Activated CD8-positive, alpha-beta memory T cell treated with anti-CD3 and anti-CD28 coated beads, Interleukin-2, amount 10 ng/mL, durations not matched to agents 7 days and 5 days (primary cell): ENCODE results near the gene DNAJB5. TPM values are rescaled to one million over a fixed set of nuclear protein-coding genes. Genes with fewer than 3 reads are reported as not detected.

Experiments
- ATAC-seq: fragments of 150-1000 bp; cut with Tn5 transposase; one replicate; pipeline ENCODE4 v1.10.0; 2021; ENCODE audit warnings: moderate library complexity
- CTCF ChIA-PET: fragments of 350-600 bp; sonication (Branson Sonifier 250); formaldehyde crosslinking; loops from one replicate; lab custom pipeline; 2021; ENCODE audit warnings: antibody characterized with exemption; lab: Charles Lee
- DNase-seq: peaks from one replicate; pipeline ENCODE4 v3.0.0-alpha.2; 2020
- H3K27ac Mint-ChIP-seq: one replicate; pipeline ENCODE4 v1.8.0; 2021; ENCODE audit warnings: mild to moderate bottlenecking, mixed read lengths
- H3K27me3 Mint-ChIP-seq: one replicate; pipeline ENCODE4 v1.8.0; 2021; ENCODE audit warnings: mixed read lengths
- H3K36me3 Mint-ChIP-seq: one replicate; pipeline ENCODE4 v1.8.0; 2021; ENCODE audit warnings: mild to moderate bottlenecking, mixed read lengths
- H3K4me1 Mint-ChIP-seq: one replicate; pipeline ENCODE4 v1.8.0; 2021; ENCODE audit warnings: mixed read lengths
- H3K4me3 Mint-ChIP-seq: one replicate; pipeline ENCODE4 v1.8.0; 2021; ENCODE audit warnings: mild to moderate bottlenecking, moderate library complexity, mixed read lengths
- H3K9me3 Mint-ChIP-seq: one replicate; pipeline ENCODE4 v1.8.0; 2022; ENCODE audit warnings: low read depth, mixed read lengths
- total RNA-seq, 2 experiments: library from RNA; stranded (reverse); gene quantifications; one replicate each; pipeline ENCODE4 v1.2.3, GENCODE V29; 2021

Gene DNAJB5
- total RNA-seq, 2 experiments from 2014 or later, result 5.2 to 5.5 TPM

- Mint-ChIP-seq H3K36me3 (no peaks in the 10 kb centered on the region), H3K4me3 (no peak overlapping the region), H3K27me3 (peaks cover 82% of the 10 kb centered on the region), H3K4me1 (peaks cover 7% of the 10 kb centered on the region), H3K27ac (no peak overlapping the region), H3K9me3 (no peaks in the 10 kb centered on the region)
- DNase-seq (no peak), ATAC-seq (no peak)
- CTCF ChIA-PET, result no interaction called here
These were observed 25.1 kb upstream of the DNAJB5 start for GRCh38 chr9:34964458-34964857.

GRCh38 chr9:34971146-34971811 is 18.3 kb upstream of the DNAJB5 start:
- H3K27me3 Mint-ChIP-seq, result peaks cover 36% of the 10 kb centered on the region
- no peaks in the 10 kb centered on the region for H3K36me3 Mint-ChIP-seq
- no peak for DNase-seq
- CTCF ChIA-PET, result interaction anchor here (1.1 kb wide), 1 partner anchor 14 kb away, joined by 4 read pairs; no protein-coding TSS in a partner anchor
- no peak overlapping the region for H3K4me3 Mint-ChIP-seq
- no peak for ATAC-seq
- no peaks in the 10 kb centered on the region for H3K4me1 Mint-ChIP-seq
- no peaks in the 10 kb centered on the region for H3K9me3 Mint-ChIP-seq
- H3K27ac Mint-ChIP-seq, result no peak overlapping the region

DNA sequence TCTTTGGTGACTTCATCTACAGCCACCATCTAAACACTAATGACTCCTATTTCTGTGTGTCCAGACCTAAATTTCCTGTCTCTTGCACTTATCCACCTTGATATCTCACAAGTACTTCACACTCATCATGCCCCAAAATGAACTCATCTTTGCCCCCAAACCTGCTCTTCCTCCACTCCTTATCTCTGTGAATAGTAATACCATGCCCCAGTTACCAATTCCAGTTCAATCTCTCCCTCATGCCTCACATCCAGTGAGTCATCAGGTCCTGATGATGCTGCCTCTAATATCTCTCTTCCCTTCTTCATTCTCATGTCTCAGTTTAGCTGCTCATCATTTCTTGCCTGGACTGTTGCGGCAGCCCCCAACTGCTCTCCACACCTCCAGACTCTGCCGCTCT is 14.9 kb upstream of the DNAJB5 start:
- CTCF ChIA-PET, result no interaction called here
- no peak for ATAC-seq
- Mint-ChIP-seq H3K4me1 (no peaks in the 10 kb centered on the region), H3K27me3 (peaks cover 15% of the 10 kb centered on the region), H3K36me3 (no peaks in the 10 kb centered on the region), H3K4me3 (no peak overlapping the region), H3K9me3 (no peaks in the 10 kb centered on the region), H3K27ac (no peak overlapping the region)
- DNase-seq, result no peak

DNA sequence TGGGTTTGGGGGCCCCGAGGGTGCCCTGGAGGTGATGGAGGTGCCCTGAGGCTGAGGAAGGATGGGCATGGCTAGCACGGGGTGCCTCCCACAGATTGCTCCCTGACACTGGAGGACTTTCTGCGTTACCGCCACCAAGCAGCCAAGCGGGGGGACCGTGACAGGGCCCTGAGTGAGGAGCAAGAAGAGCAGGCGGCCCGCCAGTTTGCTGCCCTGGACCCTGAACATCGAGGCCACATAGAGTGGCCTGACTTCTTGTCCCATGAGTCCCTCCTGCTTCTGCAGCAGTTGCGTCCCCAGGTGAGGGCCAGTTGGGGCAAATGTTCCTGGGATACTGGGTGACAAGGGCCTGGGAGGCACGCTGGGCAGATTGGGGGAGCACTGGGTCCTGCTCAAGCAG is 13.1 kb upstream of the DNAJB5 start:
- no peak overlapping the region for H3K4me3 Mint-ChIP-seq
- H3K36me3 Mint-ChIP-seq, result no peaks in the 10 kb centered on the region
- CTCF ChIA-PET, result no interaction called here
- no peaks in the 10 kb centered on the region for H3K9me3 Mint-ChIP-seq
- DNase-seq, result no peak
- H3K27ac Mint-ChIP-seq, result no peak overlapping the region
- peaks cover 10% of the 10 kb centered on the region for H3K27me3 Mint-ChIP-seq
- no peaks in the 10 kb centered on the region for H3K4me1 Mint-ChIP-seq
- ATAC-seq, result no peak

- no peak for ATAC-seq
- no peak for DNase-seq
- H3K36me3 Mint-ChIP-seq, result no peaks in the 10 kb centered on the region
- peaks cover 10% of the 10 kb centered on the region for H3K27me3 Mint-ChIP-seq
- no peaks in the 10 kb centered on the region for H3K9me3 Mint-ChIP-seq
- no peak overlapping the region for H3K27ac Mint-ChIP-seq
- no peak overlapping the region for H3K4me3 Mint-ChIP-seq
- H3K4me1 Mint-ChIP-seq, result no peaks in the 10 kb centered on the region
- CTCF ChIA-PET, result no interaction called here
These were observed 12.6 kb upstream of the DNAJB5 start for GRCh38 chr9:34976992-34977391.

GRCh38 chr9:34980181-34980761 is 9.3 kb upstream of the DNAJB5 start:
- no peaks in the 10 kb centered on the region for H3K9me3 Mint-ChIP-seq
- ATAC-seq (no peak), DNase-seq (no peak)
- no peak overlapping the region for H3K4me3 Mint-ChIP-seq
- H3K36me3 Mint-ChIP-seq, result no peaks in the 10 kb centered on the region
- CTCF ChIA-PET, result no interaction called here
- H3K27me3 Mint-ChIP-seq, result no peaks in the 10 kb centered on the region
- H3K27ac Mint-ChIP-seq, result no peak overlapping the region
- peaks cover 23% of the 10 kb centered on the region for H3K4me1 Mint-ChIP-seq

DNA sequence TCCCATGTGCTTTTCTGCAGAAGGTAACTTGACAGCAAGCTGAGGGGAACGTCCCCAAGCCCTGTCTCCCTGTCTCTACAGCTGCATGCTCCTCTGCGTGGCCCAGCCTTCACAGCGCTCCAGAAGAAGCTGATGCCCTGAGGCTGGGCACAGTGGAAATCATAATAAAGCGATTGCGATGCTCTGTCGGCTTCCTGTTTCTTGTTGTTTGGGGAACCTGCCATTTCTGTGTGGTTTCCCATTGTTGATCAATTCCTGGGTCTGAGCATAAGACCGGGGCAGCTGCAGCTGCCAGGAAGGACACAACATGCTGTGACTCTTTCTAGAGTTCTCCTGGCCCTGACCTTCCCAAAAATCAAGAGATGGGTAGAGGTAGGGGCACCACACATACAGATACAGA is 7.2 kb upstream of the DNAJB5 start:
- no peak overlapping the region for H3K27ac Mint-ChIP-seq
- H3K4me3 Mint-ChIP-seq, result no peak overlapping the region
- peaks cover 37% of the 10 kb centered on the region for H3K4me1 Mint-ChIP-seq
- H3K36me3 Mint-ChIP-seq, result no peaks in the 10 kb centered on the region
- ATAC-seq, result no peak
- no peaks in the 10 kb centered on the region for H3K27me3 Mint-ChIP-seq
- DNase-seq, result no peak
- CTCF ChIA-PET, result interaction anchor here (1.6 kb wide), 1 partner anchor 12 kb away, joined by 5 read pairs; no protein-coding TSS in a partner anchor
- no peaks in the 10 kb centered on the region for H3K9me3 Mint-ChIP-seq

DNA sequence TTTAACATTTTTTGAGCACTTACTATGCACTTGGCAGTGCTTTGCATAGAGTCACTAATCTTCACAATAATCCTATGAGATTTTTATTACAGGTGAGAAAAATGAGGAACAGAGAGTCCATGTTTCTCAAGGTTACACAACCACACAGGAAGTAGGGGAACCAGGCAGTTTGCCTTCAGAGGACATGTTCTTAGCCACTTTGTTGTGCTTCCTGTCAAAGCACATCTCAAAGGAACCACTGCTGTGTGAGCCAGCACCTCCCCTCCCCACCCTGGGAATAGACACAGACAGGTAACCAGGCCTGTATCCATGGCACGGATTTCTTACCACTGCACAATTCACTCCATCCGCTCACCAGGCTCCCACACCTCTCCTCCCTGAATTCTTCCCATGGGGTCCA is 6.3 kb upstream of the DNAJB5 start:
- ATAC-seq (no peak), DNase-seq (no peak)
- Mint-ChIP-seq H3K4me1 (peaks cover 44% of the 10 kb centered on the region), H3K27ac (no peak overlapping the region), H3K27me3 (no peaks in the 10 kb centered on the region), H3K9me3 (no peaks in the 10 kb centered on the region), H3K36me3 (no peaks in the 10 kb centered on the region), H3K4me3 (no peak overlapping the region)
- CTCF ChIA-PET, result no interaction called here

DNA sequence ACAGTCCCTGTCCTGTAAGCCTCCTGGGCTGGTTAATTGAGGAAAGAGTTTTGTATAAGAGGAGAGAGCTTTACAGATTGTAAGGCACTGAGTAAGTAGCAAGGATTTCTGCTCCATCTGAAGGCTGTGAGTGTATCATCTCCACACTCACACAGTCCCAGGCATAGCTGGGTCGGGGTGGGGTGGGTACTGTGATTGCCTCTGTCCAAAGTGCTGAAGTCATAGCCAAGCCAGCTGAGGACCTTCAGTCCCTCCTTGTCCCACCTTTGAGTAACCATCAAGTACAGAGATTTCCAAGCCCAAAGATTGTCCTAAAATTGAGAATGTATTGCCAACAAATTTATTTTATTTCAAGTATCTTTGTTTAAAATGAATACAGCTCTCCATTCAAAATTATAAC is 5.5 kb upstream of the DNAJB5 start:
- Mint-ChIP-seq H3K9me3 (no peaks in the 10 kb centered on the region), H3K4me3 (no peak overlapping the region), H3K27me3 (no peaks in the 10 kb centered on the region), H3K36me3 (no peaks in the 10 kb centered on the region), H3K27ac (no peak overlapping the region), H3K4me1 (peaks cover 47% of the 10 kb centered on the region)
- ATAC-seq (no peak), DNase-seq (no peak)
- CTCF ChIA-PET, result interaction anchor here (0.8 to 2.3 kb wide), 8 partner anchors 11 to 745 kb away, joined by 3 to 45 read pairs (median 6); no protein-coding TSS in a partner anchor

DNA sequence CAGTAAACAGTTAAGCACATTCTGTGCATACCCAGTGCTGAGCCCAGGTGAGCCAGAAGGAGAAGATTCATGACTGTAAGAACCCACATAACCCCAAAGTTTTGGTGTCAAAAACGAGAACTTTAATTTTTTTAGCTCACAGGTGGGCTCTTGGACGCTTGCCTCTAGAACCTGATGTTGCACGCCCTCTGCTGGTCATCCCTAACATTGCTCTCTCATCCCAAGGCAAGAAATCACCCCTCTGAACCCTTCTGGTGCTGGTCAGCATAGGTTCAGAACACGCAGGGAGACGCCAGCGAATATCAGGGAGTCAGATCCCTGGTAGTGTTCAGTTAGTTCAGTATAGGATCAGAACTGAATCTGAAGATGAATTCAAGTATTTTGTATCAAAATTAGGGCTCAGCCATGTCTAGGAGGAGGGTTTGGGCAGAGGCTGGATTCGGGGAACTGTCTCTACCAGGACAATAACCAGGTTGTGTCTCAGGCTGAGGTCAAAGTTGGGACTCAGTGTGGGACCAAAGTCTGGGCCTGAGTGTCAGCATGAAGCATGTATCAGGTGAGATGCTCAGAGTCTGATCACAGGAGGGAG is 4.1 kb upstream of the DNAJB5 start:
- ATAC-seq, result no peak
- no peaks in the 10 kb centered on the region for H3K27me3 Mint-ChIP-seq
- no peak overlapping the region for H3K4me3 Mint-ChIP-seq
- H3K9me3 Mint-ChIP-seq, result no peaks in the 10 kb centered on the region
- peak; percentile 76 for DNase-seq
- H3K36me3 Mint-ChIP-seq, result no peaks in the 10 kb centered on the region
- H3K27ac Mint-ChIP-seq, result no peak overlapping the region
- CTCF ChIA-PET, result interaction anchor here (0.6 to 2.3 kb wide), 19 partner anchors 9 to 339 kb away, joined by 3 to 45 read pairs (median 5); partner anchors contain the start of genes GALT and VCP
- H3K4me1 Mint-ChIP-seq, result peaks cover 51% of the 10 kb centered on the region

GRCh38 chr9:34986540-34987047 is 3.0 kb upstream of the DNAJB5 start:
- peak overlapping the region; percentile 9 for H3K27ac Mint-ChIP-seq
- H3K27me3 Mint-ChIP-seq, result no peaks in the 10 kb centered on the region
- no peaks in the 10 kb centered on the region for H3K9me3 Mint-ChIP-seq
- H3K4me3 Mint-ChIP-seq, result no peak overlapping the region
- peaks cover 56% of the 10 kb centered on the region for H3K4me1 Mint-ChIP-seq
- DNase-seq, result peak; percentile 54
- ATAC-seq, result no peak
- CTCF ChIA-PET, result interaction anchor here (1.1 kb wide), 1 partner anchor 87 kb away, joined by 5 read pairs; no protein-coding TSS in a partner anchor
- H3K36me3 Mint-ChIP-seq, result no peaks in the 10 kb centered on the region

GRCh38 chr9:34987160-34987901 is 2.2 kb upstream of the DNAJB5 start:
- H3K4me1 Mint-ChIP-seq, result peaks cover 61% of the 10 kb centered on the region
- ATAC-seq (no peak), DNase-seq (no peak)
- H3K4me3 Mint-ChIP-seq, result no peak overlapping the region
- CTCF ChIA-PET, result interaction anchor here (1.1 kb wide), 1 partner anchor 88 kb away, joined by 5 read pairs; no protein-coding TSS in a partner anchor
- no peaks in the 10 kb centered on the region for H3K36me3 Mint-ChIP-seq
- no peaks in the 10 kb centered on the region for H3K9me3 Mint-ChIP-seq
- H3K27me3 Mint-ChIP-seq, result no peaks in the 10 kb centered on the region
- H3K27ac Mint-ChIP-seq, result no peak overlapping the region
